Measurements from ENCODE around the gene FGF10. TPM values are rescaled to one million over a fixed set of nuclear protein-coding genes. Genes with fewer than 3 reads are reported as not detected.

The FGF10 gene
- total RNA-seq, 6 experiments from 2014 or later = not detected

DNA sequence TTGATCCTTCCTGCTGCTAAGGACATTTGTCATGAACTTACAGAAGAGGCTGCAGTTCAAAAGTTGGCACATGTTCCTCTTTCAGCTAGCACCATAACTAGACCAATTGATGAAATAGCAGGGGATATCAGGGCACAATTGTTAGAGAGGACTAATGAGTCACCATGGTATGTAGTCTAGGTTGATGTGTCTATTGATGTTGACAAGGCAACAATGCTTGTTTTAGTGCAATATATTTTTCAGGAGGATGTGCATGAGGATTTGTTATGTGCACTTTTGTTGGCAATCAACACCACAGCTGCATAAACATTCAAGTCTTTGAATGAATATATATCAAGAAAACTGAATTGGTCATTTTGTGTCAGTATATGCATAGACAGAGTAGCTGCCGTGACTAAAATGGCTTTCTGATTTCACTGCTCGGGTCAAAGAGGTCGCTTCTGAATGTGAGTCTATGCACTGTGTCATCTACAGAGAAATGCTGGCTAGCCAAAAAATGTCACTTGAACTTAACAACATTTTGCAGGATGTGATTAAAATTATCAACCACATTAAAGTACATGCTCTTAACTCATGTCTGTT, 68.0 kb downstream of the FGF10 start:
- Mint-ChIP-seq H3K27ac (no peak overlapping the region), H3K4me1 (ENCODE audit: low read depth) (no peaks in the 10 kb centered on the region), H3K36me3 (ENCODE audit: low read depth) (no peaks in the 10 kb centered on the region), H3K9me3 (peaks cover 22% of the 10 kb centered on the region), H3K27me3 (ENCODE audit: insufficient read depth) (no peaks in the 10 kb centered on the region), H3K4me3 (no peak overlapping the region)
- no peak for DNase-seq
- no peak for TF ChIP-seq CTCF (IDR thresholded peaks at IDR 0.05)

- Mint-ChIP-seq H3K9me3 (peaks cover 28% of the 10 kb centered on the region), H3K27me3 (ENCODE audit: insufficient read depth) (no peaks in the 10 kb centered on the region), H3K27ac (no peak overlapping the region), H3K4me1 (ENCODE audit: low read depth) (no peaks in the 10 kb centered on the region), H3K4me3 (no peak overlapping the region), H3K36me3 (ENCODE audit: low read depth) (no peaks in the 10 kb centered on the region)
- DNase-seq = no peak
- no peak for TF ChIP-seq CTCF (IDR thresholded peaks at IDR 0.05)
These were observed 69.0 kb downstream of the FGF10 start for GRCh38 chr5:44320188-44320587.

DNA sequence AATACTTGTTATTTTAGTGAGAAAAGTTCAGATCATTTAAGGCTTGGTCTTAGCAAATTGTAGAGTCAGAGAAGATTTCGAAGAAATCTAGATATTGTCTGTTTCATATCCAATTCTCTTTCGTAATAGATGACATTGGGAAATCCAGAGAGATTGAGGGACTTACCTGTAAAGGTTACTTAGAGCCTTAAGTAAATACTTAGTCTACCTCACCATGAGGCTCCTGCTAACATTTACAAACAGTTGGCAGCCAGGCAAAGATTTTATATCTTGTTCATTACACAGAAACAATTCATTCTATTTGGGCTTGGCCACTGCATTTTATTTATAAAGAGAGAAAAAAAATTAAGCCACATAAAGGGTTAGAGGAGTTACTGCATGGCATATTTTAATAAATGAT, 70.3 kb downstream of the FGF10 start:
- Mint-ChIP-seq H3K4me3 (no peak overlapping the region), H3K36me3 (ENCODE audit: low read depth) (no peaks in the 10 kb centered on the region), H3K4me1 (ENCODE audit: low read depth) (no peaks in the 10 kb centered on the region), H3K27me3 (ENCODE audit: insufficient read depth) (no peaks in the 10 kb centered on the region), H3K9me3 (peaks cover 35% of the 10 kb centered on the region), H3K27ac (no peak overlapping the region)
- TF ChIP-seq CTCF (IDR thresholded peaks at IDR 0.05) = no peak
- DNase-seq = no peak

DNA sequence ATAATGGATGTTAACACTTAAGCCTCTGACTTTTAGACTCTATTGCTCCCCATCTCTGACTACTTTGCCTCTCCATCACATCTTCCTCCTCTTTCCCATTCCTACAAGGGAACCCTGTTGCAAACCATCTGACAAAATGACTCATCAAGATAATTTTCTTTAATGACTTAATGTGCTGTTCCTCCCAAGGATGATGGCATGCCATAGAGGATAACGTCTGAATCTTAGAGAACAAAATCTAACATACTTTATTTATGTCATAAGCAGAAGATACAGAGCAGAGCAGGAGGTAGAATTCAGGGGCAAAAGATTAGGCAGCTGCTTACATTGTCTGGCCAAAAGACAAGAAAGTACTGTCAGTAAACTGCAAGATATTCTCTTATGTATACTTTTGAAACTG, 76.8 kb downstream of the FGF10 start:
- no peak for TF ChIP-seq CTCF (IDR thresholded peaks at IDR 0.05)
- DNase-seq = no peak
- Mint-ChIP-seq H3K9me3 (peaks cover 15% of the 10 kb centered on the region), H3K27ac (no peak overlapping the region), H3K36me3 (ENCODE audit: low read depth) (no peaks in the 10 kb centered on the region), H3K4me1 (ENCODE audit: low read depth) (no peaks in the 10 kb centered on the region), H3K27me3 (ENCODE audit: insufficient read depth) (no peaks in the 10 kb centered on the region; the same call in 1 of the 2 replicates), H3K4me3 (no peak overlapping the region)

DNA sequence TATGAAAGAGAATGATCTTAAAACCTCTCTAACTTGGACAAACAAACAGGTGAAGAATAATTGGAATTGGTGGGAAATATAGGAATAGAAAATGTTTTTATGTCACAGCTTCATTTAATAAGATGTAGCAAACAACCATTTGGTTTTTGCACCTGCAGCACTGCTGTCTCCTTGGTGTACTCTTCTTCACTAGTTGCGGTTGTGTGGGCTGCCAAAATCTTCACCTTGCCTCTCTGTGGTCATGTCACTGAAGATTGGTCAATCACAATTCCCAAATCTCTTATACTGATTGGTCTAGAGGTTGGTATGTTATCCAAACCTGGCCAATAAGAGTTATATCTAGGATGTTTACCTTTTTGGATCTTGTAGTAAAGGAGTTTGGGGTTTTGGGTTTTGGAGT, 88.7 kb downstream of the FGF10 start:
- H3K36me3 Mint-ChIP-seq (ENCODE audit: low read depth) = no peaks in the 10 kb centered on the region
- H3K4me1 Mint-ChIP-seq (ENCODE audit: low read depth) = no peaks in the 10 kb centered on the region
- no peak overlapping the region for H3K4me3 Mint-ChIP-seq
- H3K27ac Mint-ChIP-seq = no peak overlapping the region
- no peaks in the 10 kb centered on the region for H3K27me3 Mint-ChIP-seq (ENCODE audit: insufficient read depth)
- no peak for DNase-seq
- no peak for TF ChIP-seq CTCF (IDR thresholded peaks at IDR 0.05)
- peaks cover 31% of the 10 kb centered on the region for H3K9me3 Mint-ChIP-seq

- H3K4me1 Mint-ChIP-seq (ENCODE audit: low read depth) = no peaks in the 10 kb centered on the region
- no peaks in the 10 kb centered on the region for H3K27me3 Mint-ChIP-seq (ENCODE audit: insufficient read depth)
- peaks cover 29% of the 10 kb centered on the region for H3K9me3 Mint-ChIP-seq
- H3K36me3 Mint-ChIP-seq (ENCODE audit: low read depth) = no peaks in the 10 kb centered on the region
- no peak overlapping the region for H3K27ac Mint-ChIP-seq
- no peak for TF ChIP-seq CTCF (IDR thresholded peaks at IDR 0.05)
- no peak overlapping the region for H3K4me3 Mint-ChIP-seq
- DNase-seq = no peak
These were observed 89.8 kb downstream of the FGF10 start for GRCh38 chr5:44299394-44299793.

Data from HFFc6 (cell line).